A549 (cell line): Measurements from ENCODE around the gene KMT2C. TPM values are rescaled to one million over a fixed set of nuclear protein-coding genes. Genes with fewer than 3 reads are reported as not detected.

Experiments used
- ATAC-seq, 2 experiments: fragments of 200-7000 bp in 1 of 2; fragments of >200 bp in 1 of 2; cut with Nextera tagmentation in 1 of 2; cut with Tn5 transposase in 1 of 2; 3 replicates each; pipeline versions ENCODE4 v1.8.0 to v1.9.1; 2018 to 2020; ENCODE audit warnings: mild to moderate bottlenecking in 1 of 2, moderate library complexity in 1 of 2
- CTCF ChIA-PET: fragments of 300-600 bp; sonication (Branson Sonifier 250); formaldehyde crosslinking; extraction: SDS; loops from one replicate; lab custom pipeline; 2021; ENCODE audit warnings: antibody characterized with exemption, inconsistent platforms; lab: Yijun Ruan, JAX
- POLR2A ChIA-PET: fragments of 350-600 bp; formaldehyde crosslinking; extraction: SDS; loops from one replicate; lab custom pipeline; 2021; ENCODE audit warnings: antibody characterized with exemption, inconsistent platforms; lab: Yijun Ruan, JAX
- DNase-seq, 2 experiments: peaks; one replicate each; pipeline versions ENCODE4 v3.0.0 to v3.0.0-alpha.2; 2011 to 2016; ENCODE audit warnings: low read depth in 1 of 2, low spot score in 1 of 2
- FAIRE-seq: peaks from 2 replicates; lab custom pipeline; 2011; peaks lifted over from hg19 to GRCh38; lab: Jason Lieb, UNC
- H3K27ac ChIP-seq, 2 experiments: fragments of >200 bp; sonication (Bioruptor Twin); formaldehyde crosslinking; 3 replicates each; pipeline ENCODE4 v1.5.1; 2016 to 2017
- H3K4me1 ChIP-seq: fragments of >200 bp; sonication (Bioruptor Twin); formaldehyde crosslinking; 3 replicates; pipeline ENCODE4 v1.6.1; 2016
- H3K4me2 ChIP-seq: fragments of >200 bp; sonication (Bioruptor Twin); formaldehyde crosslinking; 3 replicates; pipeline ENCODE4 v1.6.1; 2016
- H3K4me3 ChIP-seq: fragments of >200 bp; sonication (Bioruptor Twin); formaldehyde crosslinking; 3 replicates; pipeline ENCODE4 v1.5.1; 2016
- H3K9me3 ChIP-seq: fragments of >200 bp; sonication (Bioruptor Twin); formaldehyde crosslinking; 3 replicates; pipeline ENCODE4 v1.6.1; 2016
- CBX2 ChIP-seq: fragments of 200-600 bp; sonication (generic); IDR thresholded peaks from 2 replicates; pipeline ENCODE4 v1.6.1; 2016; ENCODE audit warnings: low read depth, mild to moderate bottlenecking, borderline replicate concordance
- CHD2 ChIP-seq: fragments of 150-350 bp; IDR thresholded peaks from 2 replicates; pipeline ENCODE4 v1.6.1; 2014; ENCODE audit warnings: low read length; ENCODE audit not compliant: partially characterized antibody
- CHD4 ChIP-seq: fragments of 200-600 bp; sonication (generic); IDR thresholded peaks from 2 replicates; pipeline ENCODE4 v1.6.1; 2016; ENCODE audit warnings: antibody characterized with exemption, mild to moderate bottlenecking, borderline replicate concordance
- EP300 ChIP-seq, 2 experiments: fragments of >200 bp; sonication (Bioruptor Twin); formaldehyde crosslinking; IDR thresholded peaks; 2 replicates in 1 of 2; 3 replicates in 1 of 2; pipeline ENCODE4 v1.6.1; 2016 to 2017
- FOSL2 ChIP-seq, 2 experiments: fragments of 450-650 bp in 1 of 2; fragments of >200 bp in 1 of 2; sonication (Bioruptor Twin) in 1 of 2; formaldehyde crosslinking; IDR thresholded peaks; 2 replicates each; pipeline versions ENCODE4 v1.5.0 to v1.6.1; 2016 to 2020; ENCODE audit warnings: mild to moderate bottlenecking in 1 of 2, moderate library complexity in 1 of 2
- FOXS1 ChIP-seq: fragments of 250-450 bp; sonication (Bioruptor Pico); IDR thresholded peaks from 2 replicates; pipeline ENCODE4 v1.5.0; 2020; ENCODE audit warnings: mild to moderate bottlenecking, moderate library complexity
- GATA3 ChIP-seq: IDR thresholded peaks from 2 replicates; pipeline ENCODE4 v1.6.1; 2012; ENCODE audit warnings: borderline replicate concordance
- HDAC2 ChIP-seq: fragments of 200-600 bp; sonication (generic); IDR thresholded peaks from 2 replicates; pipeline ENCODE4 v1.6.1; 2016
- HOXB5 ChIP-seq: fragments of 250-450 bp; sonication (Bioruptor Pico); IDR thresholded peaks from 2 replicates; pipeline ENCODE4 v1.5.0; 2020; ENCODE audit warnings: mild to moderate bottlenecking, moderate library complexity
- JUN ChIP-seq, 2 experiments: fragments of >200 bp; sonication (Bioruptor Twin); formaldehyde crosslinking; IDR thresholded peaks; 2 replicates in 1 of 2; 3 replicates in 1 of 2; pipeline ENCODE4 v1.6.1; 2016 to 2017
- MAFK ChIP-seq: fragments of 450-650 bp; IDR thresholded peaks from 2 replicates; pipeline ENCODE4 v1.6.1; 2014; ENCODE audit not compliant: partially characterized antibody
- NPAS2 ChIP-seq: fragments of 250-450 bp; sonication (Bioruptor Pico); IDR thresholded peaks from 2 replicates; pipeline ENCODE4 v1.8.0; 2022; ENCODE audit warnings: mild to moderate bottlenecking, moderate library complexity, borderline replicate concordance
- NR3C1 ChIP-seq: fragments of >200 bp; sonication (Bioruptor Twin); formaldehyde crosslinking; IDR thresholded peaks from 3 replicates; pipeline ENCODE4 v1.6.1; 2017
- PHF8 ChIP-seq: fragments of 200-600 bp; sonication (generic); IDR thresholded peaks from 2 replicates; pipeline ENCODE4 v1.6.1; 2016; ENCODE audit warnings: low read depth, mild to moderate bottlenecking, antibody characterized with exemption, moderate library complexity, borderline replicate concordance
- RFX5 ChIP-seq: fragments of 450-650 bp; IDR thresholded peaks from 2 replicates; pipeline ENCODE4 v1.7.1; 2014; ENCODE audit warnings: antibody characterized with exemption, mild to moderate bottlenecking, moderate library complexity
- SREBF2 ChIP-seq: fragments of 450-650 bp; IDR thresholded peaks from 2 replicates; pipeline ENCODE4 v1.6.1; 2014; ENCODE audit warnings: mild to moderate bottlenecking, moderate library complexity
- ZNF302 ChIP-seq: fragments of 250-450 bp; sonication (Bioruptor Pico); IDR thresholded peaks from 2 replicates; pipeline ENCODE4 v1.9.0; 2021; ENCODE audit warnings: inconsistent platforms, mild to moderate bottlenecking, moderate library complexity
- ZSCAN20 ChIP-seq: fragments of 250-450 bp; sonication (Bioruptor Pico); IDR thresholded peaks from 2 replicates; pipeline ENCODE4 v1.8.0; 2022; ENCODE audit warnings: mild to moderate bottlenecking, moderate library complexity
- WGBS: methylation state at CpG from one replicate; pipeline ENCODE4 v1.1.6; 2017; ENCODE audit errors: missing lambda C conversion rate; 5-methylcytosine and 5-hydroxymethylcytosine counted together
- polyA plus RNA-seq, 4 experiments: library from polyadenylated mRNA; depleted of rRNA in 3 of 4; stranded (reverse); fragments of >200 nt; fragmentation: RNase III in 1 of 4; extraction: RNeasy Plus Mini Kit Qiagen cat#74134 plus additional on column Dnase treatment in 1 of 4; gene quantifications; 2 replicates in 3 of 4; 3 replicates in 1 of 4; pipeline ENCODE4 v1.2.3, GENCODE V29; 2011 to 2017
- TF ChIP-seq, protein P1 (sequence below): fragments of >200 bp; sonication (Bioruptor Twin); formaldehyde crosslinking; IDR thresholded peaks from 3 replicates; pipeline ENCODE4 v1.5.1; 2016
- TF ChIP-seq, protein P2 (sequence below): fragments of >200 bp; sonication (Bioruptor Twin); formaldehyde crosslinking; IDR thresholded peaks from 2 replicates; pipeline ENCODE4 v1.6.1; 2016
- TF ChIP-seq, protein P3 (sequence below): fragments of 150-350 bp; IDR thresholded peaks from 2 replicates; pipeline ENCODE4 v1.6.1; 2014; ENCODE audit warnings: low read depth, mild to moderate bottlenecking, low read length
- TF ChIP-seq, protein P4 (sequence below): IDR thresholded peaks from 2 replicates; pipeline ENCODE4 v1.6.1; 2012
- TF ChIP-seq, protein P5 (sequence below): fragments of 250-450 bp; sonication (Bioruptor Pico); IDR thresholded peaks from 2 replicates; pipeline ENCODE4 v1.5.0; 2021; ENCODE audit warnings: mild to moderate bottlenecking, moderate library complexity, borderline replicate concordance

KMT2C gene
- polyA plus RNA-seq, 2 of the 4 experiments (the other 2 are of a cell fraction): 4.2 to 13.1 TPM

DNA sequence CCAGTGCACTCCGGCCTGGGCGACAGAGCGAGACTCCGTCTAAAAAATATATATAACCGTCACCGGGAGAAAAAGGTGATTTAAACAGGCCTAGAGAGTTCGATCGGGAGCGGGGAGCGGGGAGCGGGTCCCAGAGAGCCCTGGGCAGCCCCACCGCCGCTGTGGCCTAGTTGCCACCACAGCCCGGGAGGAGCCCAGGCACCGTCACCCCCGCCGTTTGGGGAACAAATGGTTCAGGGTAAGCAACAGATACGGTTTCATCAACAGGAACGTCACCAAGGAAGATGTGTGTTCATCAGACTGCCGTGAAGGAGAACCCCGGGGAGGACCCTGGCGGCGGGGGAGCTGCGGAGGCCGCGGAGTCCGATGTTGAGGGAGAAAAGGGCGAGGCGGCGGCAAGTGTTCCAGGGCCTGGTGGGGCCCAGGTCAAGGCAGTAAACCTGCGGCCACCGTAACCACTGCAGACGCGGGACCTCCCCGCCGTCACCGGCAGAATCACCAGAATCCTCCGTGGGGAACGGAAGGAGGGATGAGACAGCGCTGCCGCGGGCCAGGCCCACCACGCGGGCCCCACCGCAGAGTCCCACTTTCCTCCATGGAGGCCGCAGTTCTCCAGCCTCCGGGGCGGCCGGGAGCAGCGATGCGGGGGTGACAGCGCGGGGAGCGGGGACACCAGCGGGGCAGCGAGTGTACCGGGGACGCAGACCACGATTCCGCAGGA lies 306.9 kb downstream of the KMT2C start:
- no peaks in the 10 kb centered on the region for H3K4me1 ChIP-seq
- H3K4me3 ChIP-seq: no peak overlapping the region
- DNase-seq (no peak), ATAC-seq (no peak; a peak in 1 of 6 replicates), FAIRE-seq (no peak)
- ChIA-PET POLR2A (no interaction called here), CTCF (no interaction called here)
- no peak overlapping the region for H3K4me2 ChIP-seq
- peaks cover 11% of the 10 kb centered on the region; the same call in 1 of the 3 replicates for H3K9me3 ChIP-seq
- no peak for TF ChIP-seq NR3C1
- no peak for TF ChIP-seq HDAC2
- TF ChIP-seq, protein P1, sequence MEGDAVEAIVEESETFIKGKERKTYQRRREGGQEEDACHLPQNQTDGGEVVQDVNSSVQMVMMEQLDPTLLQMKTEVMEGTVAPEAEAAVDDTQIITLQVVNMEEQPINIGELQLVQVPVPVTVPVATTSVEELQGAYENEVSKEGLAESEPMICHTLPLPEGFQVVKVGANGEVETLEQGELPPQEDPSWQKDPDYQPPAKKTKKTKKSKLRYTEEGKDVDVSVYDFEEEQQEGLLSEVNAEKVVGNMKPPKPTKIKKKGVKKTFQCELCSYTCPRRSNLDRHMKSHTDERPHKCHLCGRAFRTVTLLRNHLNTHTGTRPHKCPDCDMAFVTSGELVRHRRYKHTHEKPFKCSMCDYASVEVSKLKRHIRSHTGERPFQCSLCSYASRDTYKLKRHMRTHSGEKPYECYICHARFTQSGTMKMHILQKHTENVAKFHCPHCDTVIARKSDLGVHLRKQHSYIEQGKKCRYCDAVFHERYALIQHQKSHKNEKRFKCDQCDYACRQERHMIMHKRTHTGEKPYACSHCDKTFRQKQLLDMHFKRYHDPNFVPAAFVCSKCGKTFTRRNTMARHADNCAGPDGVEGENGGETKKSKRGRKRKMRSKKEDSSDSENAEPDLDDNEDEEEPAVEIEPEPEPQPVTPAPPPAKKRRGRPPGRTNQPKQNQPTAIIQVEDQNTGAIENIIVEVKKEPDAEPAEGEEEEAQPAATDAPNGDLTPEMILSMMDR: no peak
- TF ChIP-seq, protein P2, sequence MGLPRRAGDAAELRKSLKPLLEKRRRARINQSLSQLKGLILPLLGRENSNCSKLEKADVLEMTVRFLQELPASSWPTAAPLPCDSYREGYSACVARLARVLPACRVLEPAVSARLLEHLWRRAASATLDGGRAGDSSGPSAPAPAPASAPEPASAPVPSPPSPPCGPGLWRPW: no peak
- TF ChIP-seq MAFK: no peak
- TF ChIP-seq NPAS2 (CRISPR knock-in tag): no peak
- TF ChIP-seq CHD2: no peak
- TF ChIP-seq CBX2: no peak
- TF ChIP-seq EP300 (IDR thresholded peaks at IDR 0.05): no peak
- TF ChIP-seq RFX5: no peak
- TF ChIP-seq ZNF302 (CRISPR knock-in tag): no peak
- TF ChIP-seq, protein P3, sequence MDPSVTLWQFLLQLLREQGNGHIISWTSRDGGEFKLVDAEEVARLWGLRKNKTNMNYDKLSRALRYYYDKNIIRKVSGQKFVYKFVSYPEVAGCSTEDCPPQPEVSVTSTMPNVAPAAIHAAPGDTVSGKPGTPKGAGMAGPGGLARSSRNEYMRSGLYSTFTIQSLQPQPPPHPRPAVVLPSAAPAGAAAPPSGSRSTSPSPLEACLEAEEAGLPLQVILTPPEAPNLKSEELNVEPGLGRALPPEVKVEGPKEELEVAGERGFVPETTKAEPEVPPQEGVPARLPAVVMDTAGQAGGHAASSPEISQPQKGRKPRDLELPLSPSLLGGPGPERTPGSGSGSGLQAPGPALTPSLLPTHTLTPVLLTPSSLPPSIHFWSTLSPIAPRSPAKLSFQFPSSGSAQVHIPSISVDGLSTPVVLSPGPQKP: no peak
- TF ChIP-seq SREBF2: no peak
- no peak for TF ChIP-seq FOXS1 (CRISPR knock-in tag)
- TF ChIP-seq, protein P4, sequence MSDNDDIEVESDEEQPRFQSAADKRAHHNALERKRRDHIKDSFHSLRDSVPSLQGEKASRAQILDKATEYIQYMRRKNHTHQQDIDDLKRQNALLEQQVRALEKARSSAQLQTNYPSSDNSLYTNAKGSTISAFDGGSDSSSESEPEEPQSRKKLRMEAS: no peak
- TF ChIP-seq ZSCAN20 (CRISPR knock-in tag): no peak
- TF ChIP-seq JUN (IDR thresholded peaks at IDR 0.05): no peak
- TF ChIP-seq PHF8: no peak
- TF ChIP-seq HOXB5: no peak
- no peak for TF ChIP-seq CHD4
- WGBS: 97% methylated on average over 53 of the region's 60 CpGs
- H3K27ac ChIP-seq: no peak overlapping the region

DNA sequence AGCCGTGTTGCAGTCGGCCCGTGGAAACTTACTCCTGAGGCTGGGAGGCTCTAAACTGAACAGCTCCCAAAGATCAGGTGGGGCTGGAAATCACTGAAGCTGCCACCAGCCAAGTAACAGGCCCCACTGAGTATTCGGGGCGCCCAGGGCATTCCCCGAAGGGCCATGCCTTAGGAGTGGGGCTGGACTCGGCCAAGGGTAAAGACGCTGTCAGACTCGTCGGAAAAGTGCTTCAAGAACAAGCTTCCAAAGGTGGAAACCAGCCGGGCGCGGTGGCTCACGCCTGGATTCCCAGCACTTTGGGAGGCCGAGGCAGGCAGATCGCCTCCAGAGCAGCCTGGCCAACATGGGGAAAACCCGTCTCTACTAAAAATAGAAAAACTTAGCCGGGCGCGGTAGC lies 307.6 kb downstream of the KMT2C start:
- ChIA-PET POLR2A (no interaction called here), CTCF (no interaction called here)
- Histone ChIP-seq H3K4me3 (no peak overlapping the region), H3K4me1 (no peaks in the 10 kb centered on the region), H3K9me3 (peaks cover 11% of the 10 kb centered on the region; the same call in 1 of the 3 replicates), H3K27ac (no peak overlapping the region), H3K4me2 (no peak overlapping the region)
- 93% methylated on average over 20 of the region's 20 CpGs for WGBS
- TF ChIP-seq FOSL2 (IDR thresholded peaks at IDR 0.05) (no peak), FOSL2 (CRISPR knock-in tag; IDR thresholded peaks at IDR 0.05) (no peak), EP300 (IDR thresholded peaks at IDR 0.05) (no peak), GATA3 (no peak), NR3C1 (no peak)
- TF ChIP-seq, protein P5, sequence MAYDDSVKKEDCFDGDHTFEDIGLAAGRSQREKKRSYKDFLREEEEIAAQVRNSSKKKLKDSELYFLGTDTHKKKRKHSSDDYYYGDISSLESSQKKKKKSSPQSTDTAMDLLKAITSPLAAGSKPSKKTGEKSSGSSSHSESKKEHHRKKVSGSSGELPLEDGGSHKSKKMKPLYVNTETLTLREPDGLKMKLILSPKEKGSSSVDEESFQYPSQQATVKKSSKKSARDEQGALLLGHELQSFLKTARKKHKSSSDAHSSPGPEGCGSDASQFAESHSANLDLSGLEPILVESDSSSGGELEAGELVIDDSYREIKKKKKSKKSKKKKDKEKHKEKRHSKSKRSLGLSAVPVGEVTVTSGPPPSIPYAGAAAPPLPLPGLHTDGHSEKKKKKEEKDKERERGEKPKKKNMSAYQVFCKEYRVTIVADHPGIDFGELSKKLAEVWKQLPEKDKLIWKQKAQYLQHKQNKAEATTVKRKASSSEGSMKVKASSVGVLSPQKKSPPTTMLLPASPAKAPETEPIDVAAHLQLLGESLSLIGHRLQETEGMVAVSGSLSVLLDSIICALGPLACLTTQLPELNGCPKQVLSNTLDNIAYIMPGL (CRISPR knock-in tag): no peak
- TF ChIP-seq, protein P4: no peak
- no peak for ATAC-seq
- DNase-seq: no peak
- no peak for FAIRE-seq
